NCI-H2107 treated with DMSO at 0.1 percent for 48 hours (cell line): ENCODE data around the gene HECTD2.
"Not testable (repeated sequence)": the region's sequence is repeated elsewhere in the genome, so short reads cannot be mapped to it uniquely, and the experiment has no call there.

Experiments
- DNase-seq: peaks from one replicate; lab custom pipeline; 2025; ENCODE audit not compliant: unreplicated experiment; lab: John Stamatoyannopoulos, UW

HECTD2 gene

DNA sequence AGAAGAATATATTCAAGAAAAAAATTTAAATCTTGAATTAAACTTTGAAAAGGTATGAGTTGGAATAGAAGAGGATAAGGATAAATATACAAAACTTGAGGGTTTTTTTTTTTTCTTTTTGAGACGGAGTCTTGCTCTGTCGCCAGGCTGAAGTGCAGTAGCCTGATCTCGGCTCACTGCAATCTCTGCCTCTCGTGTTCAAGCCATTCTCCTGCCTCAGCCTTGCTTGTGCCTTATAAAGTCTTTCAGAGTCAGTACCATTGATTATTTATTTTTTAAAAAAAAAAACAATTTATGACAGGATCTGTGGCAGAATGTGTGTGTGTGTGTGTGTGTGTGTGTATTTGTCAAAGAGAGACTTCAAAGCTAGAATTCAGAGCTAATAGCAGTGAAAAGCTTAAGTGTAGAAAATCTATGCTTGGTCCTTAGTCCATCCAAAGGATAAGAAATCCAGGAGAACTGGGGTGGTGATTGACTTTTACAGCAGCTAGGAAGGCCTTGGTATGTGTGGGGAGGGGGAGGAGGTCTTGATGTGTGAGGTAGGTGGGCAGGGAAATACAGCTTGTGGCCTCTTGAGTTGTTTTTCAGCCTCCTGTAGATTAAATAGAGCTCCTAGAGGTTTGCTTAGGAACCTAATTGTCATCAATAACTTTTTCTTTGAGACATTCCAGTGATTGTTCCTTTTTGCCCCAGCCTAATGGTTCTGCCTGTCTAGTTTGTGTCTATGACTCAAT lies 2.4 kb downstream of the HECTD2 start:
- DNase-seq, result no peak

DNA sequence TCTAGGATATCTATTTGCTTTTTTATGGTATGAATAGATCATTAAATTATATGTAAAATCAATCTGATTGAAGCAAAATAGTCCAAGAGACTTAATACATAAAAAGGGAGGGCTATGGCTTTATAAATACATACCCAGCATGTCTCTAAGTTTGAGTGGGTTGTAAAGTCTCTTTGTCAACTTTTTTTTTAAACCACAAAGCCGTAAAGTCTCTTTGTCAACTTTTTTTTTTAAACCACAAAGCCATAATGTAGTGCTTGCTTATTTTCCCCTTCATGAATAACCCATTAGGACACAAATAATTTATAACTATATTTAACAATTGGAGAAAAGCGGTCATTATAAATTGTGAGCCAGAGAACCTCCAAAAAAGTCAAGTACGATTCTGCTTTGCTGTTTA lies 5.7 kb downstream of the HECTD2 start:
- DNase-seq, result no peak

DNA sequence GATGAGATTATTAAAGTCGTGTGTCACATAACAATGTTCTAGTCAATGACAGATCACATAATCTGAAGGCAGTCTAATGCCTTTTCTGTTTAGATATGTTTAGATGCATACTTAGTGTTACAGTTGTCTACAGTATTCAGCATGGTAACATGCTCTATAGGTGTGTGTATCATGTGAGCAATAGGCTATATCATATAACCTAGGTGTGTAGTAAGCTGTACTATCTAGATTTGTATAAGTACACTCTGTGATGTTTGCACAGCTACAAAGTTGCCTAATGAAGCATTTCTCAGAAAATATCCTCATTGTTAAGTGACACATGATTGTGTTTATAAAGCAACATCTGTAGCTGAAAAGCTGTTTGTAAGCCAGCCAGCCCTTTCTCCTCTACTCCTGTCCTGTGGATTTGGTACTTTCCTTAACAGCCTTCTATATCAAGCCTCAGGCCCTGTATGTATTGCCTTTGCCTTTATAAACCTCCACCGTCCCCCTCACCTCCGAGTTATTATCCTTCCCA lies 6.3 kb downstream of the HECTD2 start:
- DNase-seq, result no peak

DNA sequence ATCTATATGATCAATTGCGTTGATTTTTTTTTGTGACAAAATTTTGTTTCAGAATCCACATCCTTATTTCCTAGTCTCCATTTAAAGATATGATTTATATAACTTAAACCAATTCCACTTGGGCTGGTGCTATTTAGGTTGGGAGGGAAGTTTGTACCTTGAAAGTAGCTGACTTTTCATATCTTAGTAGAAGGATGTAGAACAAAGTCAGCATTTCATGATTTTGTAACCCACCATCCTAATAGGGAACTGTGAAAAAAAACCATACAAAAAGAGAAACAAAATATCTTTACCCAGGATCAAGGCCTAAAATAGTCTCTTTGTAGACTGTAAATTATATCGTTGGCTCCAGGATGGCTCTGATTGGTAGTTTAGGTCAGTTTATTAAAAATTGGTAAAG lies 8.3 kb downstream of the HECTD2 start:
- DNase-seq, result no peak

DNA sequence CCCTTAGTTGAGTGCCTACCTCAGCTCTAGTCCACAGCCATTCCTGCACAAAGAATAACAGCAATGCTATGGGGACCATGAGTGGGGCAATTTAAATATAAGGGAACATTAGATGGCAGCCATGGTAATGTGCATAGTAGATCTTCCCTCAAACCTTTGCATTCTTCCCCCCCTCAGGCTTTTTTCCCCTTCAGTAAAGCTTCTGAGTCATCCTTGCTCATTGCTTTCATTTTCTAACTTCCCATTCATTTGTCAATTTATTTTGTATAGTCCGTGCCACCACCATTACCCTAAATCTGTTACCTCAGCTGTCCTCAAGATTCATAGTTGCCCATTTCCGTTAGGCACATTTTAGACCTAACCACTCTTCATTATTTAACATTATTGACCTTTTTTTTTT lies 10.7 kb downstream of the HECTD2 start:
- DNase-seq, result no peak

DNA sequence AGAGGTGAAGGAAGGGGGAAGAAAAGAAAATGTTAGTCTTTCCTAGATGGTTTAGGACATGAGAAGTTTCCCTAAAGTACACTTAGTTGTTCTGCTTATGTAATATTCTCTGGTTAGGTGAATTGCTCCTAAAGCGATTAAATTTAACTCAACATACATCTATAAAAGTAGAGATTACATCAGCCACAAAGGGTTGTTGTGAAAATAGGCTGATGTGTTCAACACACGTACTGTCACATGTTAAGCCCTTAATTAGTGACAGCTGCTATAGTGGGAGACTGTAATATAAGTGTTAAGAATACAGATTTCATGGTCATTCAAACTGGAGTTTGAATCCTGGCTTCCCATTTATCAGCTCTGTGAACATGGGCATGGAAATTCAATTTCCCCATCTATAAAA lies 12.8 kb downstream of the HECTD2 start:
- no peak for DNase-seq

DNA sequence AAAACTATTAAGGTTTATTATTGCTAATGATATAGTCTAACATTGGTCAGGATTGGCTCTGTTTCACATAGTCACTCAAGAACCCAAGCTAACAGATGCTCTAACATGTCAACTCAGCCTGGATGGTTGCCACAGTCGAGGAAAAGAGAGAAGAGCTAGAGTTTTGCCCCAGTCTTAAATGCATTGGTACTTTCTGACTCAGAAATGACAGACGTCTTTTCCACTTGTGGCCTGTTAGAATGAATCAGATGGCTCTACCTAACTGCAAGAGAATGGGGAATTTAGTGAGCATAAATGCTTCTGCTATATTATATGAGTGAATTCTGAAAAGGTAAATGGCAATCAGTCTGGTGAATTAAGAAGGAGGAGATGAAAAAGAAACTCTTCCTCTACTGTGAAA lies 13.9 kb downstream of the HECTD2 start:
- DNase-seq, result no peak

DNA sequence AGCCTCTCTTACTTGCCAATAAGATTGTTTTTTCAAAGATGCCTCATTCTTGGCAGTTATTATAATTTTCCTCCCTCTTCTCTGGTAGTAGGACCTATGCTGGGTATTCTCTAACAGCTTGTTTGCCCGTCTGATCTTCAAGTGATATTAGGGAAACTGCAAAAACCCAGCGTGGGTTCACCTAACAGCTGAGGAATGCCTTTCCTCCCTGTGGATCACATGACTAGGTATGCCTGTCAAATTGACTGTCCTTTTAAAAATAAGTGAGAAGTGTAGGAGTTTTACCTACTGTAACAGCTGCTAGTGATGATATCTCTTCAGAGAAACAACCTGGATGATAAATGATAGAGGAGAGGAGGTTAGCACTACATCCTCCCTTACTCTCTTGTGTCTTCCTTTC lies 22.0 kb downstream of the HECTD2 start:
- no peak for DNase-seq

DNA sequence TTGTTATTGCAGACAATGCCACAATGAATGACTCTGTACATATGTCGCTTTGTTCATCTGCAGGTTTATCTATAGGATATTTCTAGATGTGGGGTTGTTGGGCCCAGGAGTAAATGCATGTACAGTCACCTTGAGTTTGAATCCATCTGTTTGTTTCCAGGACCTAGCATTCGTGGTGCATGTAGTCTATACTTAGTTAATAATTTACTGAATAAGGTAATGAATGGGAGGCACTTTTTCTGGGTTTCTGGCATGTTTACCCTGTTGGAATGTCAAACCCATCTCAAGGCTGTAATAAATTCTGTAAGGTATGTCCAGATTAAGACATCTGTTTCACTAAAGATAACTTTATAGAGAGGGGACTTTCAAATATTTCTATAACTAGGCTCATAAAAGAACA lies 23.5 kb downstream of the HECTD2 start:
- DNase-seq, result no peak

DNA sequence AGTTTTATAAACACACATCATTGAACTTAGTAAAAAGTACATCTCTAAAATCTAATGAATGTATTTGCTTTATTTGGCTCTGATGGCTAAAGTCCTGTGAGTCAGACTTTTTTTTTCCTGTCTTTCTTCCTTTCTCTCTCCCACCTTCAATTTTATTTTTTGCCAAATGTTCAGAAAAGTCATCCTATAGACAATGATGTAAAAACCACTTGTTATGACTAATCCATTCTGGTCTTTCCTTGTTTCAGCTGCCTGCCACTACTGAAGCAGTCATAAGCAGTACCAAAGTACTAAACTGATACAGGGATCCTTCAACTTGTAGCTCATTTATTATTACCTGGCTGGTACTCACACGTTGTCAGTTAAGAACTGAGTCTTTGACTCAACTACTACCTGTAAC lies 23.9 kb downstream of the HECTD2 start:
- DNase-seq, result no peak

DNA sequence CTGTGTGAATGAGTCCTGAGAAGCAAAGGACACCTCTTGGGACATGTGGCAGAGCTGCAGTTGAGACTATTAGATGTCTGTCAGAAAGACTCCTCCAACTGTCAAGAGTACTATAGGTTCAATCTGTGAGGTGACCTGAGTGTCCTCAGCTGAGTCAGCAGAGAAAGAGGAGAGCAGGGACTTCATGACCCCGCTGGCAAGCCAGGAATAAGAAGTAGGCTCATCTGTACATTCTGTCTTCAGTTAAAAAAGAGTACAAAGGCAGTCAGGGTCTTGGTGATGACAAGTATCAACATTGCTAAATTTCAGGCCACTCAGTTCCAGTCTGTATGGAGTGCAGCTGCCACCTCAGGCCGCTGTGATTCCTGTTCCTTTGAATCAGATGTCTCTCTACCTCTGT lies 25.1 kb downstream of the HECTD2 start:
- no peak for DNase-seq

DNA sequence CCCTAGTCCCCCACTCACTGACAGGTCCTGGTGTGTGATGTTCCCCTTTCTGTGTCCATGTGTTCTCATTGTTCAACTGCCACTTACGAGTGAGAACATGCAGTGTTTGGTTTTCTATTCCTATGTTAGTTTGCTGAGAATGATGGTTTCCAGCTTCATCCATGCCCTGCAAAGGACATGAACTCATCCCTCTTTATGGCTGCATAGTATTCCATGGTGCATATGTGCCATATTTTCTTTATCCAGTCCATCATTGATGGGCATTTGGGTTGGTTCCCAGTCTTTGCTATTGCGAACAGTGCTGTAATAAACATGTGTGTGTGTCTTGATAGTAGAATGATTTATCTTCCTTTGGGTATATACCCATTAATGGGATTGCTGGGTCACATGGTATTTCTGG lies 28.1 kb downstream of the HECTD2 start:
- DNase-seq, result not testable (repeated sequence)

DNA sequence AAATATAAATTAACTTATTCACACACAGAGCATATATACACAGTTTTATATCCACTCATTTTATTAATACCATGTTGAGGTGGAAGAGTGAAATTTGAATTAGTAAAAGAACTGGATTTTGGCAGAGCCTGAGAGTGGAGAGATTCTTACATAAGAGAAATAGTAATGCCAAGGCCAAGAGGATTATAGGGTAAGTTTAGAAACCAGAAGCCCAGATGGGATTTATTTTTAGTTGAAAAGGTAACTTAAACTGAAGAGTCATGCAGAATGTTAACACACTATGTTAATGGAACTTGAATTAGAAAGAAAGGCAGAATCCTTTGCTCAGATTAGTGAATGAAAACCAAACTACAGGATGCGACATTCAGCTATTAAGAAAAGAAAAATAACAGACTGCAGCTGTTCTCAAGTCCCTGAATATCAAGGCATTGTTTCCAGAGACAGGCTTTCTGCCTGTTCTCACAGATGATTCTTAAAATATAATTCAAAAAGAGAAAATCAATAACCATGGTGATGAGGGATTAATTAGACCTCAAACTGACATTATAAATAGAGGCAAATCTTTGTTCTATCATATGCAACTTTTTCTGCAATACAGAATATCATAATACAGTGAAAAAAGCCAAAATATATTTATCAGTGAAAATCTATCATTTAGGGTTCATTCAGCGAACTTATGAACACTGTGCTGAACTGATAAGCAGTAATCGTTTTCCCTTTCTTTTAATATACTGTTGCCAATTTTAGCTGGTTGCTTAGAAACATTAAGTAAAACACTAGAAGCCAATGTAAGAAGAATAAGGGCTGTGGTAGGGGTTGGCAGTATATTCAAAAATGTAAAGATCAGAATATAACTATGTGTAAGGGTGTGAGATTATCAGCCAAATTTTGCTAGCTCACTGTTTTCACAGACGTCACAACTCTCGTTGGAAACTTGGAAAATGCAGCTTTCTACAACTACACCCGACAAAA lies 34.4 kb downstream of the HECTD2 start:
- DNase-seq, result no peak

DNA sequence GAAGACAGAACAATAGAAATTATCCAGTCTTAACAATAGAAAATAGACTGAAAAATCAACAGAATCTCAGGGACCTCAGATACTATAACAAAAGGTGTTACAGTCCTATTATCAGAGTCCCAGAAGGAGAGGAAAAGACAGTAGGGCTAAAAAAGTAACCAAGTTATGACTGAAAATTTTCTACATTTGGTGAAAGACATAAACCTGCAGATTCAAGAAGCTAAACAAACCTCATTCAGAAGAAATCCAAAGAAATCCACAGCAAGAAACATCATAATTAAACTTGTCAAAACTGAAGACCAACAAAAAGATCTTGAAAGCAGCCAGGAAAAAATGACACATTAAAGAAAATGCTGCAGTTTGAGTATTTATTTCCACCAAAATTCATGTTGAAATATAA lies 41.9 kb downstream of the HECTD2 start:
- DNase-seq, result no peak

DNA sequence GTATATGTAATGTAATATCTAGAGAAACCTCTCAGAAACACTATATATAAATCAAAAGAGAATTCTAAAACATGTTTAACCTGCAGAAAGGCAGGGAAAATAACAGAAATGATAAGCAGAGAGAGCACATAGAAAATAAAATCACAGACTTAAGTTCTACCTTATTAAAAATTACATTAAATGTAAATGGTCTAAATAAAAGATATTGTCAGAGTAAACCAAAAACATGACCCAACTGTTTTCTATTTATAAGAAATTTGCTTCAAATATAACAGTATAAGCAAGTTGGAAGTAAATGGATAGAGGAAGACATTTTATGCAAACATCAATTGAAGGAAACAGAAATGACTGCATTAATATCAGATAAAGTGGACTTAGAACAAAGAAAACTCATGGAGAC lies 43.4 kb downstream of the HECTD2 start:
- no peak for DNase-seq

DNA sequence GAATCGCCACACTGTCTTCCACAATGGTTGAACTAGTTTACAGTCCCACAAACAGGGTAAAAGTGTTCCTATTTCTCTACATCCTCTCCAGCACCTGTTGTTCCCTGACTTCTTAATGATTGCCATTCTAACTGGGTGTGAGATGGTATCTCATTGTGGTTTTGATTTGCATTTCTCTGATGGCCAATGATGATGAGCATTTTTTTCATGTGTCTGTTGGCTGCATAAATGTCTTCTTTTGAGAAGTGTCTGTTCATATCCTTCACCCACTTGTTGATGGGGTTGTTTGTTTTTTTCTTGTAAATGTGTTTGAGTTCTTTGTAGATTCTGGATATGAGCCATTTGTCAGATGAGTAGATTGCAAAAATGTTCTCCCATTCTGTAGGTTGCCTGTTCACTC lies 45.0 kb downstream of the HECTD2 start:
- not testable (repeated sequence) for DNase-seq

DNA sequence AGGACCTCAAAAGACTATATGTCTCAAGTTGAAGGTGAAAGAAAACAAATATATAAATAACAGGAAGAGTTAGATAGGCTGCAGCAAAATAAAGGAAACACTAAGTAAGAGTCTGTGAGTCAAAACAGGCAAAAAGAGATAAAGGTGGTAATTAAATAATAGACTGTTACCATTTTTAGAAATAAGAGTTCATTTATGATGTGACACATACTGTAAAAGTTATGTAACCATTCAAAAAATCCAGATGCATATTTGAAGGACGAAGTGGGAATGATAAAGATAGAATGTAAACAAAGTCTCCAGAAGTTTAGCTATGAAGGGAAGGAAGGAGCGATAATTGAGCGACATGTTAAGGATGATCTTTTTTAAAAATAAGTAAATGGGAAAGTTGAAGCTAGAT lies 50.5 kb downstream of the HECTD2 start:
- DNase-seq, result no peak

DNA sequence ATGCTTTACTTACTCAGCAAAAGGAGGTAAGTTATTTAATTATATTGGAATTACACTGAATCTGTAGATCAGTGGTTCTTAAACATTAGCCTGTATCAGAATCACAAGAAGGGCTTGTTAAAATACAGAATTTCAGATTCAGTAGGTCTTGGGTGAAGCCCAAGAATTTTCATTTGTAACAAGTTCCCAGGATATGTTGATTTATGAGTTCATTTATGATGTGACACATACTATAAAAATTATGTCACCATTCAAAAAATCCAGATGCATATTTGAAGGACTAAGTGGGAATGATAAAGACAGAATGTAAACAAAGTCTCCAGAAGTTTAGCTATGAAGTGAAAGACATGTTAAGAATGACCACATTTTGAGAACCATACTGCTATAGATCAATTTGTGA lies 52.3 kb downstream of the HECTD2 start:
- DNase-seq, result no peak

DNA sequence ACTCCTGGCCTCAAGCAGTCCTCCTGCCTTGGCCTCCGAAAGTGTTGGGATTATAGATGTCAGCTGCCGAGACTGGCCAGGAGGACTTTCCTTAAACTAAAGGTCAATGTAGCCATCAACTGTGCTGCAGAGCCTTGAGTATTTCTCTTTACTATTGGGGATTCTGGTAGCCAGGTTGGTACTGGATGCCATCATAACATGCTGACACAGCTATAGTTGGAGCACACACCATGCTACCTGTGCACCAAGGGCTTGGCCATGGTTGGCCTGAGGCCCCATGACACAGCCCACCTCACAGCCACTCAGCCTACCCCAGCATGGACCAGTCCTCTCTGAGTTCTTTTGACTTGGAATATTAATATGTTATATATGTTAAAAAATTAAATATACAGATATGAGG lies 54.4 kb downstream of the HECTD2 start:
- DNase-seq, result no peak

DNA sequence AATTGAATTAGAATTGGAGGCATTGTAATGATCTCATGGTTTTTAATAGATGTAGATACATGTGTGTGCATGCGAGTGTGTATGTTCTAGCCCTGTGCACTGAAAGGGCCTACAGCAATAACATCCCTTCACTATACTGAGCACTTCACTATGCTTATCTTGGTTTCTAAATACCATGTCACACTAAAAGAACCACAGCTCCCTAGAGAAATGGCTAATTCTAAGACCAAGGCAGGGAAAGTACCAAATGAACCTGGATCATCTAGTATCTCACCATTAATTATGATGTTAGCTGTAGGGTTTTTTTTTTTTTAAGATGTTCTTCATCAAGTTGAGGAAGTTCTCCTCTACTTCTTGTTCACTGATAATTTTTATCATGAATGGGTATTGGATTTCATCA lies 55.1 kb downstream of the HECTD2 start:
- no peak for DNase-seq

DNA sequence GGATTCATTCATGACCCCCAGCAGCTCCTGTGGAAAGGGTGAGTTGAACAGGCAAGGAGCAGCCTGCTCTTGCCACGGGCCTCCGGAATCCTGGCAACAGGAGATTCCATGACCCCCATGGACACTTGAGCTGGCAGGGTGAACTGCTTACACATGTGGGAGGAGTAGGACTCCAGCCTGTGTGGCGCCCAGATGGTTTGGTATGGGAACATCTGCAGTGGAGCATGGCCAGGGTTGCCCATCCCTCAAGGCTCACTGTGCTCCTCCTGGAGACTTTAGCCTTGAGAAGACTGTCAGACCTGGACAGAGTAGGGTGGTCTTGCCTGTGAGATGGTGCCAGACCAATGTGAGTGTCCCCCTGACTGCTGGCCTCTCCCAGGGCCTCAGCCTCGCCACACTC lies 57.0 kb downstream of the HECTD2 start:
- DNase-seq, result no peak

DNA sequence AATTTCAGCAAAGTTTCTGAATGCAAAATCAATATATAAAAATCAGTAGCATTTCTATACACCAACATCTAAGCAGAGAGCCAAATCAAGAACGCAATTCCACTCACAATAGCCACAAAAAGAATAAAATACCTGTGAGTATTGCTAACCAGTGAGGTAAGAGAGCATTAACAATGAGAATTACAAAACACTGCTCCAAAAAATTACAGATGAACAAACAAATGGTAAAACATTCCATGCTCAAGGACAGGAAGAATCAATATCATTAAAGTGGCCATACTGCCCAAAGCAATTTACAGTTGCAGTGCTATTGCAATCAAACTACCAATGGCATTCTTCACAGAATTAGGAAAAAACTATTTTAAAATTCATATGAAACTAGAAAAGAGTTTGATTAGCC lies 61.5 kb downstream of the HECTD2 start:
- DNase-seq, result no peak
